Muscle layer of colon (tissue), 2 donors: ENCODE measurements around the gene RPS21.

Source experiments
- H3K27ac ChIP-seq: one replicate; pipeline ENCODE4 v1.7.0; 2013; ENCODE audit warnings: low read depth, mild to moderate bottlenecking, low read length, moderate library complexity
- H3K27me3 ChIP-seq, 2 donors: one replicate each; pipeline ENCODE4 v1.7.0; 2013; ENCODE audit warnings: low read length in 2 of 2, mild to moderate bottlenecking in 2 of 2; ENCODE audit not compliant: insufficient read depth in 2 of 2, control insufficient read depth in 1 of 2
- H3K36me3 ChIP-seq: one replicate; pipeline ENCODE4 v1.7.0; 2013; ENCODE audit warnings: mild to moderate bottlenecking, low read length; ENCODE audit not compliant: insufficient read depth
- H3K4me1 ChIP-seq: one replicate; pipeline ENCODE4 v1.7.0; 2013; ENCODE audit warnings: mild to moderate bottlenecking, low read length; ENCODE audit not compliant: insufficient read depth
- H3K4me3 ChIP-seq, 2 donors: one replicate each; pipeline ENCODE4 v1.7.0; 2013; ENCODE audit warnings: low read length in 2 of 2, low read depth in 1 of 2, mild to moderate bottlenecking in 1 of 2, moderate library complexity in 1 of 2
- H3K9ac ChIP-seq: one replicate; pipeline ENCODE4 v1.7.0; 2013; ENCODE audit warnings: low read length
- H3K9me3 ChIP-seq: one replicate; pipeline ENCODE4 v1.7.0; 2013; ENCODE audit warnings: mild to moderate bottlenecking, low read length
- donor health status: abdominal sarcoma.
- donor health status: Adenocarcinoma of cecum.

The RPS21 gene

GRCh38 chr20:62413025-62413570 lies 26.2 kb downstream of the RPS21 start:
- Histone ChIP-seq H3K4me1 (peaks cover 12% of the 10 kb centered on the region), H3K36me3 (no peaks in the 10 kb centered on the region), H3K4me3 (no peak overlapping the region), H3K27ac (no peak overlapping the region), H3K9ac (no peak overlapping the region), H3K27me3 (peaks cover 0 to 3% of the 10 kb centered on the region in 2 donors), H3K9me3 (no peaks in the 10 kb centered on the region)

GRCh38 chr20:62413896-62414481 lies 27.1 kb downstream of the RPS21 start:
- Histone ChIP-seq H3K27ac (no peak overlapping the region), H3K9ac (no peak overlapping the region), H3K27me3 (peaks cover 0 to 12% of the 10 kb centered on the region in 2 donors), H3K4me1 (peaks cover 12% of the 10 kb centered on the region), H3K4me3 (no peak overlapping the region), H3K9me3 (no peaks in the 10 kb centered on the region), H3K36me3 (no peaks in the 10 kb centered on the region)

DNA sequence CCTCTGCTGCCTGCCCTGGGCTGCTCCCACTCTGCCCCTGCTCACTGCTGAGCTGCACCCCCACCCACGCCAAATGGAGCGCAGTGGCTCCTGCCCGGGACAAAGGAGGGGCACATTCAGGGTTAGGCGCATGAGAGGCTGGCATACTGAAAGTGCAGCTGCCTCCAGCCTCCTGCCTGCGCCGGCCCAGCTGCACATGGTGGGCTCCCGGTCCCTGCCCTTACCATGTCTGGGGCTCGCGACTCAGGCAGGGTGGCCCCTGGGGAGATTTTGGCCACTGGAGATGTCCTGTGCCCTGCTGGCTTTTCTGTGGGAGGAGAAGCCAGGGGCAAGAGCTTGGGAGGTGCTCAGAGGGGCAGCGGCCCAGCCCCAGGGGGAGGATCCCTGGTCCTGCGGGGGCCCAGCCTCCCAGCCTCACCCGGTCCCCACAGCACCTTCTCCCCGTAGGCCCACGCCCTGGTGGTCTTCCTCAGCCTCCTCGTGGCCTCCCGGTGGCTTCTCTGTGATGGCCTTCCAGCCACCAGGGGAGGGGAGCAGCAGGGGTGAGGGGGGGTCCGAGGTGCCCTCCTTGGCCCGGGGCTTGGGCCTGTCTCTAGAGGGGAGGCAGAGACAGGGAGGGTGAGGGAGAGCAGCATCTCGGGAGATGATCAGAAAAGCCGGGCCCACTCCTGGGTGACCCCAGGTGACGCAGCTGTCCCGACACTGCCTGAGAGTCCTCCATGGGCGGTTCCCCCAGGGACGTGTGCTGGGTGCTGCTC lies 28.6 kb downstream of the RPS21 start:
- Histone ChIP-seq H3K9ac (no peak overlapping the region), H3K4me1 (peaks cover under 1% of the 10 kb centered on the region), H3K27me3 (peaks cover 0 to 12% of the 10 kb centered on the region in 2 donors), H3K27ac (no peak overlapping the region), H3K36me3 (no peaks in the 10 kb centered on the region), H3K9me3 (no peaks in the 10 kb centered on the region), H3K4me3 (no peak overlapping the region)

- Histone ChIP-seq H3K4me1 (no peaks in the 10 kb centered on the region), H3K9ac (no peak overlapping the region), H3K4me3 (no peak overlapping the region), H3K27me3 (peaks cover 0 to 12% of the 10 kb centered on the region in 2 donors), H3K9me3 (no peaks in the 10 kb centered on the region), H3K27ac (no peak overlapping the region), H3K36me3 (no peaks in the 10 kb centered on the region)
Measured at GRCh38 chr20:62416651-62417637, 30.0 kb downstream of the RPS21 start.

DNA sequence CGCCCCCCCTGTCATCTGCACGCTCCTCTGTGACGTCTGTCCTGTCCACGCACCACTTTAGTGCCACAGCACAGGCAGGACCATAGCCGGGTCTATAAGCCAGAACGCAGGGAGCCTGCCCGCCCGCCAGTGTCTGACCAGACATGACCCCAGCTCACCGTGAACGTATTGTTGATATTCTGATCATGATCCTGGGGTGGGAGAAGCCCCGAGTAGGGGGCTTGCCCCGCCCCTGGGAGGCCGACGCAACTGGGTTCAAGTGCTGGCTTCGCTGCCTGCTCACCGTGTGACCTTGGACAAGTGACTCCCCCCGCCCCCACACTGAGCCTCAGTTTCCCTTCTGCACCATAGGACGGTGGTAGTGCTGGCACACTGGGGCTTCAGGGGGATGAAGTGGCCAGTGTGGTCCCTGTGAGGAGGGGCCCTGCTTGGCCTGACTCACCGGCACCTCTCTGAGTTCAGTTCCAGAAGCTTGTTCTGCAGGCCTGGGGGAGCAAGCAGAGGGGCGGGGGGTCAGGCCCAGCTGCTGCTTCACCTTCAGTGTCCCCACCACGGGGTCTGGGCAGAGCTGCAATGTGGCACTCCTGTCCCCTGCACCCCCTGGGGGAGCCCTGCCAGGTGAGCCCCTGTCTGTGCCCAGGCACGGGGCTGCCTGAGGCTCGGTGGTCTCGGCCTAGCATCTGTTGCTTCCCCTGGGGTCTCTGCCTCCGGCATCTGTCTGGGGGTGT lies 31.2 kb downstream of the RPS21 start:
- Histone ChIP-seq H3K36me3 (no peaks in the 10 kb centered on the region), H3K27ac (no peak overlapping the region), H3K27me3 (peaks cover 0 to 15% of the 10 kb centered on the region in 2 donors), H3K4me3 (no peak overlapping the region), H3K9ac (no peak overlapping the region), H3K4me1 (no peaks in the 10 kb centered on the region), H3K9me3 (no peaks in the 10 kb centered on the region)

DNA sequence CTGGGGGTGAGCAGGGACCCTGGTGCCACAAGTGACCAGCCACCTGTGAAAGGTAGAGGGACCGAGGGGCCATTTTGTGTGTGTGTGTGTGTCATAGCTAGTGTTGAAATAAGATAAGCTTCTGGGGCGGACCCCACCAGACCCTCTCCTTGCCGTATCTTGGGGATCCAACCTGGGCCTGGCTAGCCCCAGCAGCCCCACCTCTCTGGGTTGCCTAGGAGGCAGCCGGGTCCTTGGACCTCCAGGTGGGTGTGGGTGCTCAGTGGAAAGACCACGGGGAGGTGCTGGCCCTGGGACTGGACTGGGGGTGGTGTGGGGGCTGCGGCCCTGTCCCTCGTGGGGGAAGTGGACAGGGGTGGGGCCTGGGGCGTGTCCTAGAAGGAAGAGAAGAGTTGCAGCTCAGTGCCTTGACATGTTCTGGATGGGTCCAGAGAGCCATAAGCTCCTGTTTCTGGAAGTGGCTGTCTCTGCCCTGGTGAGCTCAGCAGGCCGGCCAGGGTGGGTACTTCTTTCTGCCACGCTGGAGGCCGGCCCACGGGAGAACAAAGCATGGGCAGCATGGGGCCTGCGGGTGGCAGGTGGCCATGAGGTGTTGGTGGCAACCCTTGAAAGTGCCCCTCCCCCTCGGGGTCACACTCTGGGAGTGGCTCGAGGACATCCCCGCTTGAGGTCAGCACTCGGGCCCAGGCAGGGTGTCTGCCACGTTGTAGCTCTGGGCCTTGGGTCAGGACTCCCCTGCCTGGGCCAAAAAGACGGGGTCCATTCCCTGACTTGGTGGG lies 32.0 kb downstream of the RPS21 start:
- no peaks in the 10 kb centered on the region for H3K4me1 ChIP-seq
- H3K9ac ChIP-seq: no peak overlapping the region
- H3K9me3 ChIP-seq: no peaks in the 10 kb centered on the region
- H3K27ac ChIP-seq: no peak overlapping the region
- H3K4me3 ChIP-seq: no peak overlapping the region
- no peaks in the 10 kb centered on the region for H3K36me3 ChIP-seq
- peaks cover 0 to 22% of the 10 kb centered on the region in 2 donors for H3K27me3 ChIP-seq

GRCh38 chr20:62419759-62420158 lies 32.9 kb downstream of the RPS21 start:
- peaks cover 0 to 25% of the 10 kb centered on the region in 2 donors for H3K27me3 ChIP-seq
- no peaks in the 10 kb centered on the region for H3K36me3 ChIP-seq
- H3K9me3 ChIP-seq: no peaks in the 10 kb centered on the region
- no peak overlapping the region for H3K27ac ChIP-seq
- no peak overlapping the region for H3K9ac ChIP-seq
- no peak overlapping the region for H3K4me3 ChIP-seq
- H3K4me1 ChIP-seq: no peaks in the 10 kb centered on the region

- no peak overlapping the region for H3K4me3 ChIP-seq
- no peak overlapping the region for H3K27ac ChIP-seq
- no peaks in the 10 kb centered on the region for H3K36me3 ChIP-seq
- H3K9ac ChIP-seq: no peak overlapping the region
- H3K27me3 ChIP-seq: peaks cover 0 to 27% of the 10 kb centered on the region in 2 donors
- H3K9me3 ChIP-seq: no peaks in the 10 kb centered on the region
- no peaks in the 10 kb centered on the region for H3K4me1 ChIP-seq
Measured at GRCh38 chr20:62420846-62421715, 34.2 kb downstream of the RPS21 start.

- H3K9ac ChIP-seq: no peak overlapping the region
- peaks cover 0 to 27% of the 10 kb centered on the region in 2 donors for H3K27me3 ChIP-seq
- H3K27ac ChIP-seq: no peak overlapping the region
- H3K4me3 ChIP-seq: no peak overlapping the region
- no peaks in the 10 kb centered on the region for H3K9me3 ChIP-seq
- no peaks in the 10 kb centered on the region for H3K4me1 ChIP-seq
- no peaks in the 10 kb centered on the region for H3K36me3 ChIP-seq
Measured at GRCh38 chr20:62421716-62421990, 34.8 kb downstream of the RPS21 start.
